Ovary (tissue), 1 donor: ENCODE measurements around the gene RAB13.

Experiments
- EP300 ChIP-seq: sonication (generic); formaldehyde crosslinking; IDR thresholded peaks from one replicate; pipeline ENCODE4 v1.6.1; 2017; ENCODE audit warnings: antibody characterized with exemption
- POLR2A ChIP-seq: fragments of 450-650 bp; IDR thresholded peaks from one replicate; pipeline ENCODE4 v1.6.1; 2017; ENCODE audit warnings: antibody characterized with exemption, mild to moderate bottlenecking, moderate library complexity

GRCh38 chr1:153936011-153936802, 49.9 kb downstream of the RAB13 start:
- TF ChIP-seq EP300, result no peak
- TF ChIP-seq POLR2A, result no peak
